Endothelial cell of umbilical vein (primary cell): Measurements from ENCODE around the gene IGSF23. TPM values are rescaled to one million over a fixed set of nuclear protein-coding genes. Genes with fewer than 3 reads are reported as not detected.

ENCODE experiments used
- BruUV-seq: library from RNA; stranded (reverse); fragments of 400-500 nt; replicated peaks from 2 replicates; lab custom pipeline; 2021; lab: Mats Ljungman, UMichigan
- CTCF ChIA-PET: fragments of 300-600, 350-600 bp; sonication (Branson Sonifier 250); formaldehyde crosslinking; loops from one replicate; lab custom pipeline; 2021; ENCODE audit warnings: antibody characterized with exemption, inconsistent platforms; lab: Charles Lee
- POLR2A ChIA-PET: fragments of 300-600, 350-600 bp; sonication (Branson Sonifier 250); formaldehyde crosslinking; loops from one replicate; lab custom pipeline; 2021; ENCODE audit warnings: antibody characterized with exemption, inconsistent platforms; lab: Charles Lee
- DNase-seq: peaks from one replicate; pipeline ENCODE4 v3.0.0-alpha.2; 2011; ENCODE audit warnings: low read depth, low spot score
- FAIRE-seq: peaks from 2 replicates; lab custom pipeline; 2011; peaks lifted over from hg19 to GRCh38; lab: Jason Lieb, UNC
- H2AFZ ChIP-seq: 2 replicates; pipeline ENCODE4 v1.6.0; 2012; ENCODE audit warnings: low read depth, low read length, control low read depth, inconsistent platforms
- H3K27ac ChIP-seq: 2 replicates; pipeline ENCODE4 v1.5.1; 2011; ENCODE audit warnings: low read depth, mild to moderate bottlenecking, control low read depth, low read length, moderate library complexity; ENCODE audit not compliant: insufficient read depth
- H3K27me3 ChIP-seq, 2 experiments: 2 replicates each; pipeline versions ENCODE4 v1.6.0 to v1.6.1; 2011; ENCODE audit warnings: low read length in 2 of 2, mixed read lengths in 1 of 2; ENCODE audit not compliant: control insufficient read depth in 2 of 2, insufficient read depth in 2 of 2
- H3K36me3 ChIP-seq, 2 experiments: 2 replicates in 1 of 2; 3 replicates in 1 of 2; pipeline ENCODE4 v1.5.1; 2011; ENCODE audit warnings: low read length in 2 of 2, mild to moderate bottlenecking in 1 of 2, moderate library complexity in 1 of 2; ENCODE audit not compliant: control insufficient read depth in 2 of 2, insufficient read depth in 2 of 2; ENCODE audit errors: extremely low read depth in 1 of 2
- H3K4me1 ChIP-seq: 3 replicates; pipeline ENCODE4 v1.5.1; 2011; ENCODE audit warnings: mild to moderate bottlenecking, low read length; ENCODE audit not compliant: control insufficient read depth, insufficient read depth; ENCODE audit errors: extremely low read depth
- H3K4me2 ChIP-seq: 2 replicates; pipeline ENCODE4 v1.6.1; 2011; ENCODE audit warnings: low read length, control low read depth, mixed read lengths; ENCODE audit not compliant: insufficient read depth
- H3K4me3 ChIP-seq, 3 experiments: fragments of 200-600 bp in 1 of 3; sonication (generic), shearing (Covaris generic) in 1 of 3; replicated peaks in 1 of 3; 2 replicates each; pipeline ENCODE4 v1.5.1; 2011 to 2016; ENCODE audit warnings: control low read depth in 3 of 3, low read length in 3 of 3, mild to moderate bottlenecking in 2 of 3, inconsistent platforms in 1 of 3, low read depth in 1 of 3, moderate library complexity in 1 of 3; ENCODE audit not compliant: insufficient read depth in 1 of 3
- H3K79me2 ChIP-seq: 2 replicates; pipeline ENCODE4 v1.6.0; 2012; ENCODE audit warnings: low read length, inconsistent platforms; ENCODE audit not compliant: control insufficient read depth, insufficient read depth
- H3K9ac ChIP-seq: replicated peaks from 2 replicates; pipeline ENCODE3; 2011; ENCODE audit warnings: low read length, control low read depth; ENCODE audit not compliant: insufficient read depth; ENCODE audit errors: extremely low read depth
- H3K9me1 ChIP-seq: replicated peaks from 3 replicates; pipeline ENCODE4 v1.6.0; 2011; ENCODE audit warnings: mild to moderate bottlenecking, low read length; ENCODE audit not compliant: control insufficient read depth, insufficient read depth; ENCODE audit errors: extremely low read depth
- H3K9me3 ChIP-seq: replicated peaks from 2 replicates; pipeline ENCODE4 v1.5.1; 2012; ENCODE audit warnings: low read length, inconsistent platforms; ENCODE audit not compliant: control insufficient read depth, insufficient read depth
- H4K20me1 ChIP-seq: replicated peaks from 2 replicates; pipeline ENCODE3; 2011; ENCODE audit warnings: mild to moderate bottlenecking, low read length; ENCODE audit not compliant: control insufficient read depth, insufficient read depth; ENCODE audit errors: extremely low read depth
- EZH2 ChIP-seq: IDR thresholded peaks from 2 replicates; pipeline ENCODE4 v1.6.1; 2012; ENCODE audit warnings: borderline replicate concordance, low read depth, mild to moderate bottlenecking, moderate library complexity, low read length, inconsistent platforms; ENCODE audit not compliant: severe bottlenecking
- FOS ChIP-seq: IDR thresholded peaks from 2 replicates; pipeline ENCODE4 v1.6.1; 2011; ENCODE audit warnings: mild to moderate bottlenecking, low read length, moderate library complexity, borderline replicate concordance; ENCODE audit not compliant: insufficient read depth
- GATA2 ChIP-seq: IDR thresholded peaks from 2 replicates; pipeline ENCODE4 v1.7.0; 2011; ENCODE audit warnings: low read depth, mild to moderate bottlenecking, moderate library complexity, mixed read lengths, low read length; ENCODE audit not compliant: insufficient read length, insufficient read depth
- JUN ChIP-seq: IDR thresholded peaks from 2 replicates; pipeline ENCODE4 v1.6.1; 2011; ENCODE audit warnings: borderline replicate concordance, low read depth; ENCODE audit not compliant: insufficient read length, insufficient read depth
- MYC ChIP-seq: IDR thresholded peaks from one replicate; pipeline ENCODE4 v1.6.1; 2011; ENCODE audit warnings: mild to moderate bottlenecking, low read depth, low read length
- POLR2A ChIP-seq: IDR thresholded peaks from 2 replicates; pipeline ENCODE4 v1.6.1; 2012; ENCODE audit warnings: low read depth, mild to moderate bottlenecking, control low read depth, low read length
- POLR2AphosphoS5 ChIP-seq: IDR thresholded peaks from 2 replicates; pipeline ENCODE4 v1.6.1; 2012; ENCODE audit warnings: low read depth, mild to moderate bottlenecking, control low read depth, low read length, moderate library complexity; ENCODE audit not compliant: insufficient read depth
- dilution Hi-C: fragments of 300-500 bp; cut with MboI; formaldehyde crosslinking; loops from one replicate; pipeline ENCODE4 v1.15.0; 2019; ENCODE audit warnings: low sequenced_read_pairs; ENCODE audit not compliant: extremely low pct_ligation_motif_present
- intact Hi-C: fragments of 100-400 bp; cut with micrococcal nuclease; formaldehyde crosslinking; loops from one replicate; pipeline ENCODE4 v1.10.0; 2022
- polyA plus RNA-seq, 4 experiments: library from polyadenylated mRNA; depleted of rRNA in 3 of 4; stranded (reverse) in 3 of 4; unstranded in 1 of 4; fragments of >200 nt; gene quantifications; 2 replicates each; pipeline versions ENCODE4 v1.2.1 to v1.2.3, GENCODE V29; 2011 to 2012; ENCODE audit warnings: missing spikeins in 1 of 4
- total RNA-seq: library from RNA; stranded (reverse); gene quantifications from 2 replicates; pipeline ENCODE4 v1.2.3, GENCODE V29; 2021
- TF ChIP-seq, protein P1 (sequence below), 2 donors: IDR thresholded peaks; 1 replicate in 1 of 2; 2 replicates in 1 of 2; pipeline ENCODE4 v1.5.1; 2011; ENCODE audit warnings: low read length in 2 of 2, mild to moderate bottlenecking in 2 of 2, moderate library complexity in 2 of 2, control low read depth in 1 of 2, inconsistent platforms in 1 of 2, low read depth in 1 of 2; ENCODE audit not compliant: insufficient read depth in 1 of 2; ENCODE audit errors: extremely low read depth in 1 of 2
- TF ChIP-seq, protein P2 (sequence below): IDR thresholded peaks from 2 replicates; pipeline ENCODE4 v1.6.1; 2011; ENCODE audit not compliant: insufficient read depth, insufficient read length

Gene IGSF23
- total and polyA plus RNA-seq, 2 donors (not counting 3 experiments of a cell fraction or from before 2014, with no cell fraction given), result 0.73 TPM; not detected in 1

DNA sequence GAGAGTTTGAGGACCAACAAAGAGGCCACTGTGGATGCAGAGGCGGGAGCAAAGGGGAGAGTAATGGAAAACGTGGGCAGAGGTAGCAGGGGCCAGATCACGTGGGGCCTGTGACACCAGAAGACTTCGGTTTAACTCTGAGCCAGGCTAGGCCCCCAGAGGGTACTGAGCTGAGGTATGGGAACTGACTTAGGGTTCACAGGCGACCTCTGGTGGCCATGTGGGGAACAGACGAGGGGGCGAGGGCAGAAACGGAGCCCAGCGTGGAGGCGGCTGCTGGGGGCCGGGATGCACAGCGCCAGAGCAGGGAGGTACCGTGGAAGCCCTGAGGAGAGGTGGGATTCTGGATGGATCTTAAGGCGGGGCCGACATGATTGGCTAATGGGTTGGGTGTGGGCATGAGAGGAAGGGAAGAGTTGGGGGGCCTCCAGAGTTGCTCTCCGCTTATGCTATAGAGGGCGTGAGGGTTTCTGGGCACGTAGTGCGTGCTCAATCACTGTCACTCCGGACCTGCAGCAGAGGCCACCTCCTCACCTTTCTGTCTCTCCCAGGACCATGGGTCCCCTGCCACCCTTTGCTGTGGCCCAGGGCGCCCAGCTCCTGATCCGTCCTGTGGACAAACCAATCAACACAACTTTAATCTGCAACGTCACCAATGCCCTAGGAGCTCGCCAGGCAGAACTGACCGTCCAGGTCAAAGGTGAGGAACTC, 44.0 kb downstream of the IGSF23 start:
- Histone ChIP-seq H3K9ac (no peak overlapping the region), H2AFZ (no peak overlapping the region), H3K27me3 (no peaks in the 10 kb centered on the region), H4K20me1 (no peaks in the 10 kb centered on the region), H3K4me1 (no peaks in the 10 kb centered on the region), H3K9me1 (no peaks in the 10 kb centered on the region), H3K9me3 (no peaks in the 10 kb centered on the region), H3K79me2 (peaks cover 8% of the 10 kb centered on the region), H3K36me3 (peaks cover 43 to 49% of the 10 kb centered on the region in 2 experiments), H3K27ac (no peak overlapping the region), H3K4me2 (no peak overlapping the region), H3K4me3 (no peak overlapping the region)
- ChIA-PET CTCF (interaction anchor here (0.6 to 13.3 kb wide), 23 partner anchors 9 to 189 kb away, joined by 3 to 272 read pairs (median 4); partner anchors contain the start of gene NECTIN2), POLR2A (interaction anchor here (1.0 to 1.7 kb wide), 2 partner anchors 69 to 86 kb away, joined by 4 to 7 read pairs; no protein-coding TSS in a partner anchor)
- DNase-seq (peak; percentile 60), FAIRE-seq (peak; percentile 80)
- BruUV-seq, result no TSS peak
- TF ChIP-seq EZH2, result no peak
- TF ChIP-seq MYC, result no peak
- no peak for TF ChIP-seq GATA2
- TF ChIP-seq POLR2AphosphoS5, result peak; percentile 79
- TF ChIP-seq, protein P1, sequence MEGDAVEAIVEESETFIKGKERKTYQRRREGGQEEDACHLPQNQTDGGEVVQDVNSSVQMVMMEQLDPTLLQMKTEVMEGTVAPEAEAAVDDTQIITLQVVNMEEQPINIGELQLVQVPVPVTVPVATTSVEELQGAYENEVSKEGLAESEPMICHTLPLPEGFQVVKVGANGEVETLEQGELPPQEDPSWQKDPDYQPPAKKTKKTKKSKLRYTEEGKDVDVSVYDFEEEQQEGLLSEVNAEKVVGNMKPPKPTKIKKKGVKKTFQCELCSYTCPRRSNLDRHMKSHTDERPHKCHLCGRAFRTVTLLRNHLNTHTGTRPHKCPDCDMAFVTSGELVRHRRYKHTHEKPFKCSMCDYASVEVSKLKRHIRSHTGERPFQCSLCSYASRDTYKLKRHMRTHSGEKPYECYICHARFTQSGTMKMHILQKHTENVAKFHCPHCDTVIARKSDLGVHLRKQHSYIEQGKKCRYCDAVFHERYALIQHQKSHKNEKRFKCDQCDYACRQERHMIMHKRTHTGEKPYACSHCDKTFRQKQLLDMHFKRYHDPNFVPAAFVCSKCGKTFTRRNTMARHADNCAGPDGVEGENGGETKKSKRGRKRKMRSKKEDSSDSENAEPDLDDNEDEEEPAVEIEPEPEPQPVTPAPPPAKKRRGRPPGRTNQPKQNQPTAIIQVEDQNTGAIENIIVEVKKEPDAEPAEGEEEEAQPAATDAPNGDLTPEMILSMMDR (IDR thresholded peaks at IDR 0.05; ENCODE audit: extremely low read depth in 1 of 2, insufficient read depth in 1 of 2, low read depth in 1 of 2, low read length in 2 of 2), result peak; percentile 87 to 95
- no peak for TF ChIP-seq JUN
- TF ChIP-seq, protein P2, sequence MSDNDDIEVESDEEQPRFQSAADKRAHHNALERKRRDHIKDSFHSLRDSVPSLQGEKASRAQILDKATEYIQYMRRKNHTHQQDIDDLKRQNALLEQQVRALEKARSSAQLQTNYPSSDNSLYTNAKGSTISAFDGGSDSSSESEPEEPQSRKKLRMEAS, result peak; percentile 15
- TF ChIP-seq FOS, result no peak
- peak; percentile 53 for TF ChIP-seq POLR2A
- dilution Hi-C loops, result no loop called here
- intact Hi-C loops, result loop anchor here (1.0 kb wide), 5 partner anchors 49 to 113 kb away; no protein-coding TSS in a partner anchor
